ENCODE data around the gene FOXD1.
A peak's percentile ranks its signal among the peaks of the same experiment; 100 is the strongest.

DNA sequence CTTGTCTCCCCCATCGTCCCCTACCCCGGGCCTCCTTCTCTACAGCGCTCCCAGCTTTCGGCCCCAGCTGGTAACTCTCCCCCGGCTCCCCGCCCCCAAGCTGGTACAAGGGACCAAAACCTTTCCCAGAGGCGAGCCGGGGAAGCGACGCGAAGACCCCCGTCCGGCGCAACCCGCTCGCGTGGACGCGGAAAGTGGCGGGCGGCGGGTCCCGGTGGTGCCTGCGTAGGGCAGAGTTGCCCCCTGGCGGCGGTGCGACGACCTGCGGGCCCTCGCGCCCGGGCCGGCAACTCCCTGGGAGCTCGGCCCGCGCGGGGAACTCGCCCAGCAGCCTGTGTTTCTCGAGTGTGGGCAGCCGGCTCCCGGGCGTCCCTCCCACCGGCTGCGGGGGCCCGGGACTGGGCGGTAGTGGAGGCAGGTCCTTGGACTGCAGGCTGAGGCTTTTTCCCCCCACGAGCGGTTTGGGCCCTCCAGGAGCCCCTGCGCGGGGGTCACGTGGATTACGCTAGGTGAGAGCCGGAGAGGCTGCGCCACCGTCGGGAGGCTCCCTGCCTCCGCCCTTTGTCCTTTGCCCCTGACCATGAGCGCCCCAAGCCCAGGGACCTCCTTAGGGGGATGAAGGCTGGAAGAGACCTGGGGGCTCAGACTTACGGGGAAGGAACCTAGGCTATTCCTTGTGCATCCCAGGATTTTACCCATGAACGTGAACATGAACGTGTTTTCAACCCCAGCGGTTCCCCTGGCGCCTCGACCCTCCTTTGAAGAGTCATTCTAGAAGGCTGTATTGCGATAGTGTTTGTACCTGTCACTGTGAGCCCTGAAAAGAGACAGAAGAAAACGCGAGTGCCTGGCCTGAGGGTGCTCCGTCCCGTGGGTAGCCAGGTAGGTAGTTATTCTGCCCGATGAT, 2.9 kb upstream of the FOXD1 start:
- TF ChIP-seq USF2 (IDR thresholded peaks at IDR 0.05; ENCODE audit: low read depth, low read length) (no peak), RAD21 (IDR thresholded peaks at IDR 0.05; ENCODE audit: low read length) (peak; percentile 86), BHLHE40 (IDR thresholded peaks at IDR 0.05; ENCODE audit: low read depth, low read length) (0 out of 2 replicates have a peak, but pooled peaks have one; percentile 2), POLR2A (IDR thresholded peaks at IDR 0.05; ENCODE audit: low read depth, low read length) (no peak), MAZ (IDR thresholded peaks at IDR 0.05; ENCODE audit: borderline replicate concordance, low read depth, low read length) (peak; percentile 44; the same call in 1 of the 2 replicates)
- TF ChIP-seq, protein P1, sequence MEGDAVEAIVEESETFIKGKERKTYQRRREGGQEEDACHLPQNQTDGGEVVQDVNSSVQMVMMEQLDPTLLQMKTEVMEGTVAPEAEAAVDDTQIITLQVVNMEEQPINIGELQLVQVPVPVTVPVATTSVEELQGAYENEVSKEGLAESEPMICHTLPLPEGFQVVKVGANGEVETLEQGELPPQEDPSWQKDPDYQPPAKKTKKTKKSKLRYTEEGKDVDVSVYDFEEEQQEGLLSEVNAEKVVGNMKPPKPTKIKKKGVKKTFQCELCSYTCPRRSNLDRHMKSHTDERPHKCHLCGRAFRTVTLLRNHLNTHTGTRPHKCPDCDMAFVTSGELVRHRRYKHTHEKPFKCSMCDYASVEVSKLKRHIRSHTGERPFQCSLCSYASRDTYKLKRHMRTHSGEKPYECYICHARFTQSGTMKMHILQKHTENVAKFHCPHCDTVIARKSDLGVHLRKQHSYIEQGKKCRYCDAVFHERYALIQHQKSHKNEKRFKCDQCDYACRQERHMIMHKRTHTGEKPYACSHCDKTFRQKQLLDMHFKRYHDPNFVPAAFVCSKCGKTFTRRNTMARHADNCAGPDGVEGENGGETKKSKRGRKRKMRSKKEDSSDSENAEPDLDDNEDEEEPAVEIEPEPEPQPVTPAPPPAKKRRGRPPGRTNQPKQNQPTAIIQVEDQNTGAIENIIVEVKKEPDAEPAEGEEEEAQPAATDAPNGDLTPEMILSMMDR (conservative IDR thresholded peaks at IDR 0.05; ENCODE audit: low read depth, low read length) = peak; percentile 84

Data from IMR-90 (cell line).